ENCODE data around the gene LIX1L.
"Not testable (repeated sequence)": the region's sequence is repeated elsewhere in the genome, so short reads cannot be mapped to it uniquely, and the experiment has no call there.

LIX1L gene

DNA sequence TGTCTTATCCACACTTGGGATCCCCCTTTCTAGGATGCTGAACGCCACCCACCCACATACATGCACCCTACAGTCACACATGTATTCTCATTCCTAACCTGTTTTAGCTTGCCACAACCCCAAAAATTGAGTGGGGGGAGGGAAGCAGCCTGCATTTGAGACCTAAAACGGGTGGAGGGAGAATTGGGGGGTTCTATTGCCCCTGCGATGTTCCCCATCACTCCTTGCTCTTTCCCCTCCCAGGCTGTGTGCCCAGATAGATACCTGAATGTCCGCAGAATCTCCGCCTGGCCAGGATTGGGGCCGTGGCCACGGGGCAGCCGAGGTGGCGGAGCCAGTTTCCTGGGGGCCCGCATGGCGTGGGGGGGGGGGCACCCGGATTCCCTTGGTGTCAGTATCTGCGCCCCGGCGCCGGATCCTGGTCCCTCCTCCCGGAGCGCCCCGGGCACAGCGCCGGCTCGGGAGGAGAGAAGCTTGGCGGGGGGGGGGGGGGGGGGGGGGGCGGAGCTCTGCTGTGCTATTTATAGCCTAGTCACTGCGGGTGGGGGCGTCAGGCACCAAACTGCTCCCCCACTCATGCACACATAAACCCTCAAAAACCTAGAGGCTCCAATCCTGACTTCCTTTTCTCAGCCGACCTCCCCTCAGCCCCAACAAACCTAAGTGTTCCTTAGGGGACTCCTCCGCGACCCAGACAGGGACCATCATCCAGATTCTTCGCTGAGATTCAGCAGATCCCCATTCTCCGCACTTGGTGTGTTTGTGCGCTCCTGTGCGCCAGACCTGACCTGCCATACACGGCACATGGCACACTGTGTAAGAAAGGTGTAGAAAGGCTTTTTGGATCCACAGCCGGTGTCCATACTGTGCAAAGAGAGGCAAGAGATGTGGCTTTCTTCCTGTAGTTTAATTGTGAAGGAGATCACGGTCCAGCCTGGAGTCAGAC is 4.6 kb upstream of the LIX1L start:
- peak; percentile 64 for DNase-seq

DNA sequence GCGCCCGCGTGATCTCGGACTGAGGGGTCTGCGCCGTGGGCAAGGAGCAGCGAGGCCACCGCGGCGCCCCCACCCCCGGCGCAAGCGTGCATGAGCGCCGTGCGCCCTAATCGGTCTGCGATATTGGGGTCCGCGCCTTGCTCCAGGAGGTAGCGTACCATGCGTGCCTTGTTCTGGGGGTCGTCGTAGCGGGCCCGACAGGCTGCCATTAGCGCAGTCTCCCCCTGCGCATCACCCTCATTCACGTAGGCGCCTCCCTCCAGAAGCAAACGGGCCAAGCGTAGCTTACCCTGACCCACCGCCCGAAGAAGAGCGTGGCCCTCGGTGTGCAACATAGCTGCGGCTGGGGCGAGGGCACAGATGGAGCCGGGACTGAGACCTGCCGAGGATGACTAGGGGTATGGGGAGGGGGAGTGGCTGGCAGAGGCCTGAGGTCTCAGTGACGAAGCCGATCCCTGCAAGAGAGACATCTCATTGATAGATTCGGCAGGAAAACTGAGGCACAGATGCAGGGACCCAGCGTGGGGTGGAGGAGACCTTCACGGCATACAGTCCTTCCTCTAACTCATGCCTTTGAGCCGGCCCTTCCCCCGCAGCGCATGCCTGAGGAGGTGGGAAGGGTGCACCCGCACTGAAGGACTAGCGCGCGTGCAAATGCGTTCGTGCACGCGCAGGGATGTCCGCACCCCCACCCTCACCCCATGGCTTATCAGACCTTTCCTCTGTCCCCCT is 3.8 kb upstream of the LIX1L start:
- DNase-seq: peak; percentile 58

DNA sequence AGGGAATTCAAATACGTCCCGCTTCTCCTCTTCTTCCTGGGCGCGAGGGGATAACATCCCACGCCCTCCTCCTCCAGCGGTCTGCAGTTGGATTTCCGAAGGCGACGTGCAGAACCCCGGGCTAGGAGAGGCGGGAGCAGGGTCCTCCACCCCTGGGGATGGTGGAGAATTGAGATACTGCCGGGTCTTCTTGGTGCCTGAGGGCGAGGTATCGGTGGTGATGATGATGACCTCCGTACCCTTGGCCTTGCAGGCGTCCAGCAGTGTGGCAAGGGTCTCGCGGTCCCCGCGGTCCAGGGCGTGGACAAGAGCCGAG is 3.2 kb upstream of the LIX1L start:
- DNase-seq: no peak

DNA sequence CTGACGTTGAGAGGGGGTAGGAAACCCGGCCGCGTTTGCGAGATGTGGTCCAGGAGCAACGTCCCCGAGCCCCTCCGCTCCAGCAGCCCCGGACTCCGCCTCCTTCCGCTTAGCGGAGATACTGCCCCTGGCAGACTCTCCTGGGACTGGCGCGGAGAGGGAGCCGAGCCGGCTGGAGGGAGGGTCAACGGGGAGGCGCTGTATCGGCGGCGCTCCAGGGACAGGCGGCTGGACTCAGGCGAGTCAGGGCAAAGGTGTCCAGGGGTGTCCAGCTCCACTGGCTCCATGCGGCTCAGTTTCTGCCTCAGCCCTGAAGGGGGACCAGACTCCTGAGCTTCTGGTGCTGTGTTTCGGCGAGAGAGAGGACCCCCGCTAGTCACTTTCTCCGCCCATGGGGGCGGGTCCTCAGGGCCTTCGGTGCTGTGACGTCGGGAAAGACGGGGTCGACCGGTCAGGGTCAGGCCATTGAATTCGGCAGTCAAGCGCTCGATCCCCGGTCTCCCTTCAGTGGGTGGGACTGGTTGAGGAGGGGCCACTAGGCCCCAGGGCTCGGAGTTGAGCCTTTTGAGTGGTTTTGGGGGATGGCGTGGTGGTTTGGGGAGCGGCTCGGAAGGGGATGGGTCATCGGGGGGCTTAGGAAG is 2.8 kb upstream of the LIX1L start:
- peak; percentile 87 for DNase-seq

DNA sequence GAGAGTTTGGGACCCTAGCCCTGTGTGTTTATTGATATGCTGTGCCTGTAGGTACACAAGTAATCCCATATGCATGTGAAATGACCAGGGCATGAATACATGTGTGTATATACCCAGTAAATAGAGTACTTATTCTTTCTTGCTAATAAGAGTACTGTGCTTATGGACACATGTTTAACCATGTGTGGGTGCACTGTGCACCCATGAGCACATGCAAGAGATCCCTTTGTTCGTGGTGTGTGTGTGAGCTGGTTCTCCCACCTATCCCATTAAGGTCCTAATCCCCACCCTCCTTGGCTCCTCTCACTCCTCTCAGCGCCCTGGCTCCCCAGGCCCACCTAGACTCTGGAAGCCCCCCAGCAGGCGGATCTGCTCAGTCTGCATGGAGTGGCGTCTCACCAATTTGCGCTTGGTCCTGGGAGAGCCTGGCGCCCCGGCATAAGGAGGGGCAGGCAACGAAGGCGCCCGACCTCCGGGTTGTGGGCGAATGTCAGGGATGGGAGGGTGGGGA is 2.2 kb upstream of the LIX1L start:
- DNase-seq: no peak

DNA sequence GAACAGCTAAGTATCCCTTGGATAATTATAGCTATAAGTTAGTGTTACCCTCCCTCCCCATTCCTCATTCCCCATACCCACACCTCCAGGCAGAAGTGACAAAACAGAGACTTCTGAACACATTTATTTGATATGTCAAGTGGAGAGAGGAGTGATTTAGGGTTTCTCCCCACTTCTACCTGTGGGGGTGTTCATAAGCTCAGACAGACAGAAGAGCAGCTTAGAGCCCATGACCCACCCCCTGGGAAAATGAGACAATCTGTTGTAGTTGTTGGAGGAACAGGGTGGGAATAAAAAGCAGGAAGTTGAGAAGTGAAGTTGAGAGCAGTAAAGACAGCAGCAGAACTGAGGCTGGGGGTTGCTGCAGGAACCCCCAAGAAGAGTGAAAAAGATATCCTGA is 1.5 kb upstream of the LIX1L start:
- DNase-seq: no peak

DNA sequence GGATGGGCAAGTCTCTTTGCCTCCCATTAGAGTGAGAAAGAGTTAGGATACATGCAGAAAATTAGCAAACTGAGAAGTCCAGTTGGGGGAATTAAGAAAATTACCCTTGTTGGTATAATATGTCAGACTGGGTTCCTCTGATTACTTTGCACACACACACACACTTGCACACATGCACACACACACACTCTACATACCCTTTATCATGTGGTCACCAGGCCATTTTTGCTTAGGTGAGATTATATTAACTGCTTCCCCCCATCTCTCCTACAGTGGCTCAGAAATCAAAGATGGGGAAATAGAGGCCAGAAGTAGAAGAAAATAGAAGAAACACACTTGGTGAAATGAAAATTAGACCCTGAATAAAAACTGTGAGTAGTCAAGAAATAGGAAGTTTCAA is 917 bp upstream of the LIX1L start:
- no peak for DNase-seq

DNA sequence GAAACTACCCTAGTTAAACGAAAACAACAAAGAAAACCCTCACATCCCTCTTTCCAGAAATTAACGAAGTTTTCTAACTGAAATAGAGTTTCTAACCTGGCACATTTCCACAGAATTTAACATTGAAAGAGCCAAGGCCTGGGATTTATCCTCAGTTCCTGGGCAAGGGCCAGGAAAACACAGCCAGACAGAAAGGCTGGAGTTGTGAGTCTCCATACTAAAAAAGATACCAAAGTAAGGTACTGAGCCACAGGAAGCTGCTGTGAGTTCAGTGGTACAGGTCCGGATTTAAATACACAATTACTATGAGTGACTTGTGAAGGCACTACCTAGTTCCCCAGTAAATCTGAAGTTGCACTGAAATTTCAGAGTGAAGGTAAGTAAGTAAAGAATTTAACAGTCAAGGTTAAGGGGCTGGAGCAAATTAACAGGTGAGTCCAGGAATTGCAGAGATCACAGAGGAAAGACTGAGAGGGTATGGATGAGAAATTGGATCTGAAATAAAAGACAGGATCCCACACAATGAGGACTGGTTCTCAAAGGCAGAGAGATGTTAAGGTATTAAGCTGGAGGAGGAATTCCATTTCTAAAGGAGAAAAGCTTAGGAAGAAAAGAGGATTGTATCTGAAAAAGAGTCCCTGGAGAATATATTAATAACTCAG is 905 bp downstream of the LIX1L start:
- peak; percentile 74 for DNase-seq

DNA sequence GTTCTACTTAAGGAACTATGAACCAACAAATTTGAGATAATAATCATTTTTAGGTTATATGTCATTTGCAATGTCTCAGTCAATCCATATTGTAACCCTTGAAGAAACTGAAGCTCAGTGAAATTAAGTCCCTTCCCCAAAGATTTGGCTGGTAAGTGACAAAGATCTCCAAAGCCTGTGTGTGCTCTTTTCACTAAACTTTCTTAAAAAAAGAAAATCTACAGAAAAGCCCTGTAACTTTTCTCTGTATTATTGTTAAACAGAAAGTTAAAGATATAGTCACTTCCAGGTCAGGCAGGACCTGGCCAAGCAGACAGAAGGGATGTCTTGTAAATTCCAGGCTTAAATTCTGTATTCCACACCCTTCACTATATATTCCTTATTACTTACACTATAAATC is 1.5 kb downstream of the LIX1L start:
- DNase-seq: no peak

DNA sequence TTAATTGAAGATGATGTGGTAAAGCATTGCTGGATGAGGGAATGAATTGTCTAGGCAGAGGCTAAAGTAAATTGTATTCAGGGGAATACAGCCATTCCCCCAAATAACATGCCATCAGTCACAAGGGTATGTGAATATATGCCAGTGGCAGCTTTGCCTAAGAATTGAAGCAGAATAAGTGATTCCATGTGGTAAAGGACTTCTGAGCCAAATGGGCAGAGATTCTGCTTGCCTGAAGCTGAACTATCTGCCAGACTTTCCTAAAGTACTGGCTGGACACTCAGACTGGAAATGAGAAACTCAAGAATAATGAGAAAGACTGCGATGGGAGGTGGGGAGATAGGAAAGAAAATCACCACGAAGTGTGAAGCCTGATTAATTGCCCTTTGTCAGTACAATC is 2.4 kb downstream of the LIX1L start:
- peak; percentile 54 for DNase-seq

DNA sequence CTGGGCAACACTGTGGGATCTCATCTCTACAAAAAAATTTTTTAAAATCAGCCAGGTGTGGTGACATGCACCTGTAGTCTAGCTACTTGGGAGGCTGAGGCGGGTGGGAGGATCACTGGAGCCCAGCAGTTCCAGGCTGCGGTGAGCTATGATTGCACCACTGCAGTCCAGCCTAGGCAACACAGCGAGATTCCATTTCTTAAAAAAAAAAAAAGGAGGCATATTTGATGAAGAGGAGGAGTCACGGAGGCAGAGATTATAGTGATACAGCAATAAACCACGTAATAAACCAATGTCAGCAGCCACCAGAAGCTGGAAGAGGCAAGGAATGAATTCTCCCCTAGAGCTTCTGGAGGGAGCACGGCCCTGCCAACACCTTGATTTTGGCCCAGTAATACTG is 4.0 kb downstream of the LIX1L start:
- no peak for DNase-seq

DNA sequence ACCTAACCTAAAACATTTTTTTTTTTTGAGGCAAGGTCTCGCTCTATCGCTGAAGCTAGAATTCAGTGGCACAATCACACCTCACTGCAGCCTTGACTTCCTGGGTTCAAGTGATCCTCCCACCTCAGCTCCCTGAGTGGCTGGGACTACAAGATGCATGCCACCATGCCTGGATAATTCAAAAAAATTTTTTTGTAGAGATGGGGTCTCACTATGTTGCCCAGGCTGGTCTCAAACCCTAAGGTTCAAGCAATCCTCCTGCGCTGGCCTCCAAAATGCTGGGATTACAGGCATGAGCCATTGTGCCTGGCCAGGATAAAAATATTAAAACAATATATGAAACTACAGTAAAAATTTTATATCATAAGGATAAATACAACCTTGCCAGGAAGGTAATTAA is 4.9 kb downstream of the LIX1L start:
- no peak for DNase-seq

DNA sequence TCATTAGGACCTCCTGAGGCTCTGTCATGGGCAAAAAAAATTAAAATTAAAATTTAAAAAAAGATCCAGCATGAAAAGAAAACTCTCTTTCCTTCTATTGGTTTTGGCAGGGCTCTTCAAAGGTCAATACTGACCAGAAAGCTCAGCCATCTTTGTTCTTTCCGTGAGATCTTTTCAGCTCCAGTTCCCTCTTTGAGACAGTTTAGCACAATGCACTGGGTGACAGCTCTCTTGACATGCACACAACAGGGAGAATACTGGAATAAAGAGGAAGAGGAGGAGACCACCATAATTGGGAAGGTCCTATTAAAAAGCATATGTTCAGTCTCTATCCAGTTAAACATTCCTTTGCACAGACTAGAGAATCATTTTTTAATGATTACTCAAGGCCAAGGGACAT is 6.3 kb downstream of the LIX1L start:
- DNase-seq: no peak

DNA sequence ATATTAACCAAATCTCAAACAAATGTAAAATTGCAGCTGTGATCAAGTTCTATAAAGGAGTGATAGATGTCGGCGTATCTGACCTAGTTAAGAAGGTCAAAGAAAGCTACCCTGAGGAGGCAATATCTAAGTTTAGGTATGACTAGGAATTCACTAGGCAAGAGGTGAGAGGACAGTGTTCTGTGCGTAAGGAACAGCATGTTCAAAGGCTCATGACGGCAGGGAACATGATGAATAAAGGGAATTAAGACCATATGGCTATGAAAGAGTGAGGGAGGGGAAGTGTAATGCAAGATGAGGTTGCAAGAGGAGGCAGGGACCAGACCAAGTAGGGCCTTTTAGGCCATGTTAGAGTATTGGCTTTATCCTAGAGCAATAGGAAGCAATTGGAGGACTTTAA is 8.6 kb downstream of the LIX1L start:
- no peak for DNase-seq

DNA sequence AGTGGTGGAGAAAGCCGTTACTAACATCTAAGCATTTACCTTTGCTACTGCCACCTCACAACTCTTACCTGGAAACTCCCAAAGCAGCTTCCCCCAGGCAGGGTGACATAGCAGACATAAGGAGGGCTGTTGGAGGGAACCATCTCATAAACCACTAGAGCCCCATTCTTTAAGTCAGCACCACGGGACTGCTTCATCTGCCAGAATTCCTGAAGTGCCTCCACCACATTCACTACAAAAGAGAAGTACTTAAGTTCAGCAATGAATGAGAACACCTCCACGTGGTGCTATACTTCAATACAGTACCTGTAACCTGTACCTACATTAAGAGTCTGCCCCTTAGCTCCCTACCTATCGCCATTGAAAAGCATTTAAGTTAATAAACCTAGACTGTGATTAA is 10.3 kb downstream of the LIX1L start:
- DNase-seq: no peak

DNA sequence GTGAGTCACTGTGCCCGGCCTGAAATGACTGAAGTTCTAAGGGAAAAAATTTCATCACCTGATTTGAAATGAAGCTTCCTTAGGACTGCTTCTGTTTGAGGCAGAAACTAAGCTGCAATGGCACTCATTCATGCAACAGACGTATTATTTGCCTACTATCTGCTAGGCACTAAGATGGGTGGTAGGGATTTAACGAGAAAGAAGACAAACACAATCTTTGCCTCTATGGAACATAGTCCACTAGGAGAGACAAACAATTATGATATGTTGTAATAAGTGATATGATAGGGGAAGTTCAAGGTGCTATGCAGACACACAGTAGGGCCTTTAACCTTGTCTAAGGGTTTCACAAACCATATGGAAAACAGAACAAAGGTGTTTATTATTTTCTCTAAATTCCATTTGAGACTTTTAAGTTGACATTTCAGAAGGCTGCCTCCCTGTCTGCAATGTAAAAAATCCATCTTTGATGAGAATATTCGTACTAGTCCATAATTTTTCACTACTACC is 11.3 kb downstream of the LIX1L start:
- no peak for DNase-seq

DNA sequence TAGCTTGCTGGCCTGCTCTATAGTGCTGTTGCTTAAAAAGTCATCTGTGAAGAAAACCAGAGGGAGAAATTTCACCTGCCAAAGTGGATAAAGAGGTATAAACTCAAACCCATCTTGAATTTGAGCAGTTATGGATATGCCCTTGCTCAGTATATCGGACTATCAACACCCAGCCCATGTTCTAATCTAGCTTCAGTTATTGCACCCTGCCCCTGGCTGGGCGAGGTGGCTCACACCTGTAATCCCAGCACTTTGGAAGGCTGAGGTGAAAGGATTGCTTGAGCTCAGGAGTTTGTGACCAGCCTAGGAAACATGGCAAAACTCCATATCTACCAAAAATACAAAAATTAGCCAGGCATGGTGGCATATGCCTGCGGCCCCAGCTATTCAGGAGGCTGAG is 13.3 kb downstream of the LIX1L start:
- no peak for DNase-seq

DNA sequence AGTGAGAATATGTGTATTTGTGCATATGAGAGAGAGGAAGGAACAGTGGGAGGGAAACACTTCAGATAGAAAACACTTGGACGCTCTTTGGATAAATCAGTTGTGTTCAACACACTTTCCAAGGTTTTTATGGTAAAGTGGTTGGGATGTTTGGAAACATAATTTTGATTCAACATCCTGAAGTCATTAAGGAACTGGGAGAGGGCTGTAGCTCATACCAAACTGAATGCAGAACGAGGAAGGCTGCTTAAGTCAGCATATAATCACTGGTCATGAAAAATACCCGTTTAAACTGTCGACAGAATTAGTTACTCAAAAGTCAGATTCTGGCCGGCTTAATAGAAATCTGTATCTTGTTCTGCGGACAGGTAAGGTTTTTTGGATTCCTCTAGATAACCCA is 14.9 kb downstream of the LIX1L start:
- DNase-seq: no peak

DNA sequence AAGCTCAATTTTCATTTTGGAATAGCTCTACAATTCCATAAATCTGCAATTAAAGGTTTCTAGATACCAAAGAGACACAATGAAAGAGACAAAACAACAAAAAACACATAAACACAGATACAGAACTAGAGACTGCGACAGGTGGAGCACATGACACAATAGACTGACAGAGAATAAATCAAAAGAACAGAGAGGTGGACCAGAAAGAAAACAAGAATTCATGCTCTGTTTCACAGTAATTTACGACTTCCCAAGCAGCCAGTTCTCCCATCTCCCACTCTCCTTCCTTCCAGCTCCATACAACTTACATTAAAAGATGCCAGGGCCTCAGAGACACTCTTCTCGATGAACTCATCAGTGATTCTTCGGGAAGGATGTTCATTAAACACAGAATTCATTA is 15.4 kb downstream of the LIX1L start:
- no peak for DNase-seq

DNA sequence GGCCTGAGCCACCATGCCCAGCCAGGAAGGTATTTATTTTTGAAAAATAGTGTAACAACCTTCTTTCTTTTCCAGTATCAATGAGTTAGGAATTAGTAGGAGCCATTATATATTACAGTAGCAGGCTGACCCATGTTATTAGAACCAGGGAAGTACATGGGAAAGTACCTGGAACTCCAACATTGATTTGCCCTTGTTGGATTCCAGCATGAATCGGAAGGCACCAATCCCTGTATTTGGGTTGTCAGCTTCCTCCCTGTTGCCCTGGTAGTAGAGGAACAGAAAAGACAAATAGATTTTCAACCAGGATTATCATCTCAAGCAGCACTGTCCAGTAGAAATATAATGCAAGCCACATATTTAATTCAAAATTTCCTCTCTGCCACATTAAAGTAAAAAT is 20.4 kb downstream of the LIX1L start:
- no peak for DNase-seq

DNA sequence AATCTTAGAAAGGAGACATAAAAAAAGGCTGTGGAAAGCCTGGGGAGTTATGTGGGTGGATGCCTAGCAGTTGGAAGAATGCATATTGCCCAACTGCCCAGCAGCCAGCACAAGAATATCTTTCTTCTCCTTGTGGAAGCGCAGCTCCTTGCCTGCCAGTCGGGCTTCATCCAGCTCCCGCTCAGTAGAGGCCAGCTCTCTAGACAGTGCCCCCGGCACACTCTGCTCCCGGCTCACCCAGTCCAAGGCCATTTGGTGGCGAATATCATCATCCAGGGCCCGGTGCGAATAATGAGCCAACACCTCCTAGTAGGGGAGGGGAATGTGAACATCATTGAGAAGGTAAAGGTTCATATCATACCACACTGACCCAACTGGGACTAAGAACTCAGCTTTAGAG is 21.6 kb downstream of the LIX1L start:
- DNase-seq: no peak

DNA sequence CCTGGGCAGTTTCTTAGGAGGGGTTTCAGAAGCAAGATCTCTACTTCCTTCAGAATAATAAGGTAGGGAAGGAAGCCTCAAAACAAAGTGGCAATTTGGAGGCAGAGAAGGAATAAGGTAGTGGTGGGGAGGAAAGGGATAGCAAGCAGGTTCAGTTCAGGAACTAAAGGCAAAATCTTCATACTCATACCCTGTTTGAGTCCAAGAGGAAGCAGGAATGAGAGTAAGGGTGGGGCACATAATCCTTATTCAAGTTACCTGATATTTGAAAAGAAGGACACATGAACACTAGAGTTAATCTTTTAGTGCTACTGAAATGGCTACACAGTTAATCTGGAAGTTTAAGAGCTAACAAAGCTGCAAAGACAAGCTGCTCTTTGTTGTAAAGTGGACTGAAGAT is 22.1 kb downstream of the LIX1L start:
- no peak for DNase-seq

DNA sequence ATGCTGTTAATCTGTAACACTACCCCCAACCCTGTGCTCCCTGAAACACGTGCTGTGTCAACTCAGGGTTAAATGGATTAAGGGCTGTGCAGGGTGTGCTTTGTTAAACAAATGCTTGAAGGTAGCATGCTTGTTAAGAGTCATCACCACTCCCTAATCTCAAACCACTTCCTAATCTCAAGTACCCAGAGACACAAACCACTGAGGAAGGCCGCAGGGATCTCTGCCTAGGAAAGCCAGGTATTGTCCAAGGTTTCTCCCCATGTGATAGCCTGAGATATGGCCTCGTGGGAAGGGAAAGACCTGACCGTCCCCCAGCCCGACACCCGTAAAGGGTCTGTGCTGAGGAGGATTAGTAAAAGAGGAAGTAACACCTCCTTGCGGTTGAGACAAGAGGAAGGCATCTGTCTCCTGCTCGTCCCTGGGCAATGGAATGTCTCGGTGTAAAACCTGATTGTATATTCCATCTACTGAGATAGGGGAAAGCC is 25.3 kb downstream of the LIX1L start:
- not testable (repeated sequence) for DNase-seq

Measured in femur (tissue), 1 donor.